Colonic mucosa (tissue), 4 donors: ENCODE measurements around the gene SNX32. TPM values are rescaled to one million over a fixed set of nuclear protein-coding genes. Genes with fewer than 3 reads are reported as not detected.

Source experiments
- DNase-seq: peaks from one replicate; pipeline ENCODE4 v3.0.0-alpha.2; 2020
- H3K27ac ChIP-seq: fragments of 200-600 bp; one replicate; pipeline ENCODE4 v1.8.0; 2021
- H3K27me3 ChIP-seq: fragments of 200-600 bp; one replicate; pipeline ENCODE4 v1.8.0; 2021
- H3K36me3 ChIP-seq: fragments of 200-600 bp; one replicate; pipeline ENCODE4 v1.8.0; 2021
- H3K4me1 ChIP-seq: fragments of 200-600 bp; one replicate; pipeline ENCODE4 v1.8.0; 2021; ENCODE audit warnings: mild to moderate bottlenecking
- H3K4me3 ChIP-seq: fragments of 200-600 bp; one replicate; pipeline ENCODE4 v1.8.0; 2021
- H3K9ac ChIP-seq, 2 donors: one replicate each; pipeline ENCODE4 v1.7.0; 2013; ENCODE audit warnings: control low read depth in 2 of 2, low read depth in 2 of 2, low read length in 2 of 2
- H3K9me3 ChIP-seq: fragments of 200-600 bp; one replicate; pipeline ENCODE4 v1.8.0; 2021
- CTCF ChIP-seq: fragments of 200-600 bp; IDR thresholded peaks from one replicate; pipeline ENCODE4 v1.8.0; 2022; ENCODE audit warnings: antibody characterized with exemption, mild to moderate bottlenecking
- intact Hi-C: fragments of 100-400 bp; cut with DNase I; formaldehyde crosslinking; loops from one replicate; pipeline ENCODE4 v1.14.1; 2022
- total RNA-seq, 2 donors: library from RNA; stranded (reverse); fragmentation: NEBNext Ultra II Directional in 1 of 2; extraction: Animal tissue kit (Norgen Biotek cat#: 25700) in 1 of 2; gene quantifications; one replicate each; pipeline ENCODE4 v1.2.1, GENCODE V29; 2021
- donor health status: healthy.
- donor health status: DM: no; HTN: no; CAD: no.
- donor health status: DM: no; HTN: no; CAD: no.

Gene SNX32
- total RNA-seq, 2 donors from 2014 or later = 1.6 to 1.9 TPM

GRCh38 chr11:65854852-65855837 lies 21.4 kb downstream of the SNX32 start:
- H3K27ac ChIP-seq = peak overlapping the region; percentile 100

DNA sequence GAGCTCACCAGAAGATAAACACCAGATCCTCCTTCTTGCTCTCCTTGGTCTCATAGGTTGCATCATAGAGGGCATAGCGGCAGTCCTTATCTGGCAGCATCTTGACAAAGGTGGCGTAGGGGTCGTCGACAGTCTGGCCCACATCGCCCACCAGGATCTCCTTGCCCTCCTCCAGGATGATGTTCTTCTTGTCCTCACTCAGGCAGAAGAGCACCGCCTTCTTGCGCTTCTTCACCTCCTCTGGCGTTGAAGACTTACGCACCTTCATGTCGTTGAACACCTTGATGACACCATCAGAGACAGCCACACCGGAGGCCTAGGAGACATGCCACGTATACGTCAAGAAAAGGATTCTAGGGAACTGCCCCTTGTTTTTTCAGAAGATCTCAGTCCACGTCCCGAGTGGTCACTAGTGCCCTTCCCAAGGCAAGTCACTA lies 22.2 kb downstream of the SNX32 start:
- H3K9me3 ChIP-seq = no peaks in the 10 kb centered on the region
- peak overlapping the region; percentile 92 for H3K4me3 ChIP-seq
- H3K27me3 ChIP-seq = no peaks in the 10 kb centered on the region
- H3K27ac ChIP-seq = peak overlapping the region; percentile 100
- H3K36me3 ChIP-seq = peaks cover 16% of the 10 kb centered on the region
- H3K4me1 ChIP-seq = peaks cover 31% of the 10 kb centered on the region
- no peak for DNase-seq
- intact Hi-C loops = no loop called here
- H3K9ac ChIP-seq = peak overlapping the region; percentile 82 to 98
- no peak for TF ChIP-seq CTCF

More at GRCh38 chr11:65854852-65855837, 21.4 kb downstream of the SNX32 start:
- peak; percentile 22 for DNase-seq
- TF ChIP-seq CTCF = no peak
- no peaks in the 10 kb centered on the region for H3K27me3 ChIP-seq
- peak overlapping the region; percentile 41 to 82 for H3K9ac ChIP-seq
- peak overlapping the region; percentile 92 for H3K4me3 ChIP-seq
- intact Hi-C loops = no loop called here
- H3K36me3 ChIP-seq = peaks cover 16% of the 10 kb centered on the region
- H3K9me3 ChIP-seq = no peaks in the 10 kb centered on the region
- peaks cover 31% of the 10 kb centered on the region for H3K4me1 ChIP-seq

DNA sequence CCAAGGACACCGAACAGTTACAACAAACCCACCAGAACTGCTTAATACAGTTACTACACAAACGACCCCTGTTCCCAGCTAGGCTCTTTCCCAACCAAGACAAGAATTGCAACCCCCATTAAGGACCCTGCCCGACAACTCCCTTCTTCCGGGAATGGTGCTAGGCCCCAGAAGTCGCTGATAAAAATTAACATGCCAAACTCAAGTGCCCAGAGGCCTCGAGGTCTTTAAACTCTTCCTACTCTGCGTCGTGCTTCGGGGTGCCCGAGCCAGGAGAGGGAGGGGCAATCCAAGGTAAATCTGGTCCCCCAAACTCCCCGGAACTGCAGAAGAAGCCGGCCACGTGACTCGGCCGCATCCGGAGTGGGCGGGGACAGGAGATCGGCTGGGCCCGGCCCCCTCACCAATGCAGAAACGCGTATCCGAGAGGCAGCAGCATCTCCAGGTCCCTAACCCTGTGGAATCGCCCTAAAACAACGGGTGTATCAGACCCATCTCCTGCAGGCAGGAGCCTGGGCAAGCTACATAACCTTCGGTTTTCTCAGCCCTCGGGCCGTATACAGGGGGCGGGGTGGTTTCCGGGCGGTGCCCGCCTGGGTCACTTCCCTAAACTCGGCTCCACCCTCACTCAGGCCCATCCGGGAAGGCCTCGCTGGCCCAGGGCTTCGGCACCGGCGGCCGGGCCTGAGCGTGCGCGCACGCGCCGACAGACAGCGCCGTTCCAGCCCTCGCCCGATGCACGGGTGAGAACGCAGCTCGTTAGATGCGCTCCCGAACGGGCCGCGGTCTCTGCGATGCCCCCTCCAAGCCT lies 23.1 kb downstream of the SNX32 start:
- H3K9ac ChIP-seq = peak overlapping the region; percentile 82 to 98
- DNase-seq = peak; percentile 88
- intact Hi-C loops = no loop called here
- H3K36me3 ChIP-seq = peaks cover 16% of the 10 kb centered on the region
- H3K9me3 ChIP-seq = no peaks in the 10 kb centered on the region
- H3K27ac ChIP-seq = peak overlapping the region; percentile 100
- no peak for TF ChIP-seq CTCF
- H3K27me3 ChIP-seq = no peaks in the 10 kb centered on the region
- peak overlapping the region; percentile 92 for H3K4me3 ChIP-seq
- H3K4me1 ChIP-seq = peaks cover 39% of the 10 kb centered on the region

- intact Hi-C loops = no loop called here
- H3K36me3 ChIP-seq = peaks cover 17% of the 10 kb centered on the region
These were observed 23.7 kb downstream of the SNX32 start for GRCh38 chr11:65857500-65857852.

More at GRCh38 chr11:65857500-65857852, 23.7 kb downstream of the SNX32 start:
- TF ChIP-seq CTCF = no peak
- H3K27ac ChIP-seq = peak overlapping the region; percentile 100
- H3K27me3 ChIP-seq = no peaks in the 10 kb centered on the region
- peak; percentile 66 for DNase-seq
- peak overlapping the region; percentile 82 to 98 for H3K9ac ChIP-seq
- no peaks in the 10 kb centered on the region for H3K9me3 ChIP-seq
- H3K4me1 ChIP-seq = peaks cover 41% of the 10 kb centered on the region
- H3K4me3 ChIP-seq = peak overlapping the region; percentile 92
